ENCODE results near the gene HTR3B.

The HTR3B gene

GRCh38 chr11:113904379-113905101, at the start of gene HTR3B:
TSS of gene HTR3B (plus strand) at chr11:113904796. CDS start at chr11:113904934, 138 bp downstream.
- in situ Hi-C loops (cut with HindIII; ENCODE audit: low sequenced_read_pairs): no loop called here
- no peak within 1 kb of the TSS for H3K4me3 ChIP-seq (ENCODE audit: low read depth, low read length)
- TF ChIP-seq CTCF (IDR thresholded peaks at IDR 0.05; ENCODE audit: low read depth, low read length): no peak
- no peak for DNase-seq (ENCODE audit: low read depth, low spot score)

- in situ Hi-C loops (cut with HindIII; ENCODE audit: low sequenced_read_pairs): no loop called here
- no peak overlapping the region for H3K4me3 ChIP-seq (ENCODE audit: low read depth, low read length)
- DNase-seq (ENCODE audit: low read depth, low spot score): no peak
- no peak for TF ChIP-seq CTCF (IDR thresholded peaks at IDR 0.05; ENCODE audit: low read depth, low read length)
Measured at GRCh38 chr11:113855803-113856202, 48.8 kb upstream of the HTR3B start.

GRCh38 chr11:113856966-113857759, 47.4 kb upstream of the HTR3B start:
- in situ Hi-C loops (cut with HindIII; ENCODE audit: low sequenced_read_pairs): no loop called here
- no peak overlapping the region for H3K4me3 ChIP-seq (ENCODE audit: low read depth, low read length)
- DNase-seq (ENCODE audit: low read depth, low spot score): no peak
- TF ChIP-seq CTCF (IDR thresholded peaks at IDR 0.05; ENCODE audit: low read depth, low read length): no peak

GRCh38 chr11:113859665-113860064, 44.9 kb upstream of the HTR3B start:
- in situ Hi-C loops (cut with HindIII; ENCODE audit: low sequenced_read_pairs): no loop called here
- no peak for DNase-seq (ENCODE audit: low read depth, low spot score)
- no peak overlapping the region for H3K4me3 ChIP-seq (ENCODE audit: low read depth, low read length)
- no peak for TF ChIP-seq CTCF (IDR thresholded peaks at IDR 0.05; ENCODE audit: low read depth, low read length)

GRCh38 chr11:113862435-113862834, 42.2 kb upstream of the HTR3B start:
- in situ Hi-C loops (cut with HindIII; ENCODE audit: low sequenced_read_pairs): no loop called here
- DNase-seq (ENCODE audit: low read depth, low spot score): peak; percentile 62
- no peak for TF ChIP-seq CTCF (IDR thresholded peaks at IDR 0.05; ENCODE audit: low read depth, low read length)
- H3K4me3 ChIP-seq (ENCODE audit: low read depth, low read length): no peak overlapping the region

GRCh38 chr11:113864410-113864809, 40.2 kb upstream of the HTR3B start:
- in situ Hi-C loops (cut with HindIII; ENCODE audit: low sequenced_read_pairs): no loop called here
- no peak for DNase-seq (ENCODE audit: low read depth, low spot score)
- H3K4me3 ChIP-seq (ENCODE audit: low read depth, low read length): no peak overlapping the region
- TF ChIP-seq CTCF (IDR thresholded peaks at IDR 0.05; ENCODE audit: low read depth, low read length): no peak

All from astrocyte of the spinal cord (primary cell).